ELF-1 (cell line): ENCODE data around the gene BLID.

Experiments used
- DNase-seq: peaks from one replicate; pipeline ENCODE4 v3.0.0-alpha.2; 2016; ENCODE audit warnings: low read depth, low spot score

Gene BLID

DNA sequence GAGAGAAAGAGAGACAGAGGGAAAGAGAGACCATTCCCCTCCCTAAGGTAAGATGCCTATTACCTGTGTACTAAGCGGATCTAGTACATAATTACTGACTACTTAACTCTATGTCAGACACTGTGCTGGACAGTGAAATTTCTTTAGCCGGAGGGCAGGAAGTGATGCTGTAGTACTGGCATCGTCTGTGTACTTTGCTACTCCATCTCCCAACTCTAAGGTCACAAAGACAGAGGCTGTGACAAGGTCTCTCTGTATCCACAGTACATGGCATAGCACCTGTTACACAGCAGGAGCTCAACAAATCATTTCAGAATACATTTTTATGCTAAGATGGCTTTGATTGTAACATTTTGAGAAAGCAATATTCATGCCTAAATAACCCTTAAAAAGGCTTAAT is 9.0 kb downstream of the BLID start:
- DNase-seq = no peak

DNA sequence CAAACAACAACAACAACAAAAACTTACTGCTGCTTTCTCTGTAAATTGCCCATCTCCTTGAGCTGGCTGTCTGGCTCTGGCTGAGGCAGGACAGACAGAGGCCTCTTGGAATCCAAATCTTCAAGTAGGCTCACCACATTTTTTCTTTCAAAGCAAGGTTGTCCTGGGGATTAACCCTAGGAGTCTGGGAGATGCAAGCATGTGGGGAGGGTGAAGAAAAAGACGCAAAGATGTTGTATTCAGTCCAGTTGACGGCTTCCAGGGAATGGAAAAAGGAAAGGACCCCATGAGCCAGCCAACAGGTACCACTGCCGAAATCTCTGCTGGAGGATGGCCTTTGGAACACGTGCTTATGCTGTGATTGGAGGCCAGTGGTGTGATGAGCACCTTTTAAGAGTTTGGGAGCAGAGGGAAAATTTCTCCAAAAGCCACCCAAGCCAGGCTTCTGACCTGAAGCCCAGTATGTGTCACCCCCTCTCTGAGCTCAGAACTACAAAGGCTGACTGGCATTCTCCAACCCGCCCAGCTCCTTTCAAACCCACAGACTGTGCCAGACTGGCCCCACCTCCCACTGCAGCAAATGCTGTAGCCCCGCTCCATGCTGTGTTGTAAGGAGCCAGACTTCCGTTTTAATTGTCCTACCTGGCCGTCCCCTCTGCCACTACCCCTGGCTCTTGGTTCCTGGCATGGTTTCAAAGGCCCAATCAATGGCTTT is 10.8 kb downstream of the BLID start:
- peak; percentile 10 for DNase-seq

DNA sequence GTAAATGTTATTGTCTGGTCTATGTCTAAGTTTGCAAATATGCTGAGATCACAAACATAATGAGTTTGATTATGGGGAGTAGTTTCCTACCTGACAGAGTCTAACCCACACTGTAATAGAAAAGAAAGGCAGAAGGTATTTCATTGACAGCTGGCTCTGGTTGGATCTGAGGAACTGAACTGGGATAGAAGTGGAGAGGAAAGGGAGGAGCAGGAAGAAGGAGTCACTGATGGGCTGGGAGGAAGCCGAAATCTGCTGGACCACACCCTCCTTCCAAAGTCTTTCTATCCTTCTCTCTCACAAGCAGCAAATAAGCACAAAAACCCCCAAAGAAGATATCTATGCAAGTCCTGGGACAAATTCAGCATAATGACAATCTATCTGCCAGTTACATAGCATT is 11.7 kb downstream of the BLID start:
- no peak for DNase-seq

DNA sequence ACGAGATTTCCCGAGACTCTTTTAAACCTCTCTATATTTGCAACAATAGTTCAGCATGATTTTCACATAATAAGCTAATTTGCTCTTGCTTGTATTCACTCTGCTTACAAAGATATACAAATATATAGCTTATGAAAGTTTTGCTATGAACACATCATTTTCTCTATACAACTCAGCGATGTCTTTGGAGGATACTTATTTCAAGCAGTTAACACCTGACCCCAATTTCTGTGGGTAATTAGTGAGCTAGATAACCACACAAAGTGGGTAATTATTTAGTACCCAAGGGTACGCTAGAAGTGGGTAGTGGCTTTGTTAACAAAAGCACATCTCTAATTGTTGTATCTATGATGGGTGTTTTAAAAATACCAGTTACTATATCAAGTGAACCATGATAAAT is 12.3 kb downstream of the BLID start:
- no peak for DNase-seq

DNA sequence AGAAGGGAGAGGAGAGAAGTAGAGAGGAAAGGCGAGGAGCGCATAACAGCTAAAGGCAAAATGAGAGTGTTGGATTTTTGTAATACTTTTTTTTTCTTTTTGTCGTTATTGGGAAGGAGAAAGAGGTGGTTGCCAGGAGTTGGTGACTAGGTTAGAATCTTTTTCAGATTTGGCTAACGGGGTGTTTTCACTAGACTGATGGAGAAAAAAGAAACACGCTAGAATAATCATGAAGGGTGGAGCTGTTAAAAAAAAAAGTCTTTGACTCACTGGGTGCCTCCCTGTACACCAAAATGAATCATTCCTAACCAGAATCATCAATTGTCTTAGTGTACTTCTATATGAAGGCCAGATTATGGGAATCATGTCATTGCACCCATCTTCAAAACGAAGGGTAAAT is 12.7 kb downstream of the BLID start:
- DNase-seq = no peak

DNA sequence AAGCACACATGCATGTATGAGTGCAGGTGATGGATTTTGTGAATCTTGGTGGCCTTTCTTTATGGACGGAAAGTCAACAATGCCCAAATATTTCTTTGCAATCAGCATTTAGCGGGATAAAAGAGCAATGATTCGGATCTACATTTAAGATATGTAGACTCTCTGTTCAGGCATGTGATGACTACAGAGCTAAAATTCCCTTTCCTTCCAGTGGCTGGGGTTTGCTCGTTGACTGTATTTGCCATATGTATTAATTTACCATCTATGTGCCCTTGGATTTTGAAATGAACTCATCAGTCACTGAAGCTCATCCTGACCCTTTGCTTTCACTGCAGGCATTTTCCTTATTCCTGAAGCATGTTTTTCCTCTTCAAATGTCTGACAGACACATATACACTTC is 13.6 kb downstream of the BLID start:
- DNase-seq = no peak

DNA sequence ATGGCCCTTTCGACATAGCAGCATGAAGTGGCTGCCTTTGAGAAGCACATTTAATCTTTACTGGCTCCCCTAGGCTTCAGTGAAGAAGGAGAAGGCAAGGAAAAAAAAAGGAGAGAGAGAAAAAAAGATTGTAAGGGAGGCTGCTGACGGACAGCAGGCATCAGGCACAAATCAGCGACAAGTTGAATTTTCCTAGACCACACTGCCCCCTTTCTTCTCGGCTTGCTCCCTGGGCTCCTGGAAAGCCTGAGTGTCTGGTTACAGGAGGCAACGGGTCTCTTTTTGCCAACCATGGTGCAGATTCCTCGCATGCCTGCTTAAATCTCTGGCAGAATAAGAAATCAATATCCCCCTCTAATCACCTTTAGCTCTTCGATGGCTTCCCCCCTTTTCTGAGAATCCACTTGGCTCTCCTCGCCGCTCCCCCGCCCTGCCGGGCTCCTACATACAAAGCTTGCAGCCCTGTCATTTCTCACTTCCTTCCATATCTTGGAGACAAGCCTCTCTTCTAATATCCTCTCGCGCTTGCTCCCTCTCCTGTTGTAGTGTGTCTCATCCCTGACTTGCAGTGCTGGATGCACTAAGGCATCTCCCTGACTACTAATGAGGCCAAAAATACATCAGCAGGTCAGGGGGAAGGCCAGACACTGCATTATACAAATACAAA is 14.3 kb downstream of the BLID start:
- peak; percentile 88 for DNase-seq

DNA sequence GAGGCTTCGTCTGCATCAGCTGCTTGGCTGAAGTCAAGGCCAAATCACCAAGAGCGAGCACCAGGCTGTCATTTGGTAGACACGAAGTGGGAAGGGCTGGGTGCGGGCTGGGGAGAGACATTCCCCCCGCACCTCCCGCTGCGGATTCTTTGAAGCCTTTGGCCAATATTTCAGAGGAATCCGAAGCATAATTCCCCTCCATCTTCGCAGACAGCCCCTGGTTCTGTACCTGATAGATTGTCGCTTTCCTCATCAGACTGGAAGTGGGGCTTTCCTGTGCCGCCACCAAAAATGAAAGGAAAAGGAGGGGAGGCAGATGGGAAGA is 15.3 kb downstream of the BLID start:
- peak; percentile 19 for DNase-seq

DNA sequence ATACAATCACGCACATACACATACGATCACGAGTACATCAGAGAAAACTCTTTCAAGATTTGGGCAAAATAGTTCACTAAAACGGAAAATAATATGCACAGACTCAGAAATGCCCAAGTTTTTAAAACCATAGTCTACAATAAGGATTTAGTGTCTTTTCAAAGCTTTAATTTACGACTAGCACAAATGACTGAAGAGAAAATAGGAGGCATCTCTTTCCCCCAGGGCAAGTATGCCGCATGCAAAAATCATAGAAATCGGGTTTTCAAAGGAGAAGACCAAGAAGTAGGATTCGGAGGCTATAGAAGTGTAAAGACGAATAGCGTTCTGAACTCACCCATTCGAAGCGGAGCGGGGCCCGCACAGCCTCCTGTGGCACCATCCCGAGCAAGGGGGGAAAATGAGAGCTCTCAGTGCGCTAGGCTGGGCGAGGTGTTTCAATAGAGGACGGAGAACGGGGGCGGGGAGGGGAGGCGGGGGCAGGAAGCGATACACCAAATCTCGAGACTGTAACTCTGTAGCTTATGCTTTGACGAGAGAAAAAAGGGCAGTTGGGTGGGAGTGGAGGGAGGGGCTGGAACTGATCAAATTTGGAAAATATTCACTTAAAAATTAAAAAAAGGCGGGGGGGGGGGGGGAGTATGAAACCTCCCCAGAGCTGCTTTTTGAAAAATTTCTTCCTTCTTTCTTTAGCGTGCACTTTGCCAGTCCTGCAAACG is 15.8 kb downstream of the BLID start:
- DNase-seq = peak; percentile 36

DNA sequence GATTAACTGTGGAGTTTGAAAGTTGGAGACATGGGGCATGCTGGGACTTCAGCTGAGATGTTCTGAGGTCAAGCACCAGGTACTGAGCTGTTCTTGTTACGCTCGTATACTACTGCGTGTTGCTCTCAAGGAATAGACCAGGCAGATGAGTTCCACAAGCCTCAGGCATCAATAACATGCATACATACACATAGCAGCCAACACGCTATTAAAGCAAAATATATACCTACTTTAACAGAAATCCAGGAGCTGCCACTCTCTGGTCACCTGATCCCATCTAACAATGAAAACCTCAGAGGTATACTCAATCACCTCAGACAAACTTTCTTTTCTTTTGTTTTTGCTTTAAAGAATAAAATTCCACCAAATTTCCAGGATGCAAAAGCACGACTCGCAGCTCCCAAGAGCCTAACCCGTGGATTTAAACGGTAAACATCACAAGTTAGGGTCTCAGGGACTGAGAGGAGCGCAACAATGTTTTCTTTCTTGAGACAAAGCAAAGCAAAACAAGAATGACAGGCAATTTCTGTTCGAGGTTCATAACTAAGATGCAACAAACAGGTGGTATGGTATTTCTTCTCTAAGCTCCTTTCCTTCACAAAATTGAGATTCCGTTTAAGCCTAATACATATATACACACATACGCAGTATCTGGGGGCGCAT is 16.5 kb downstream of the BLID start:
- DNase-seq = peak; percentile 3

DNA sequence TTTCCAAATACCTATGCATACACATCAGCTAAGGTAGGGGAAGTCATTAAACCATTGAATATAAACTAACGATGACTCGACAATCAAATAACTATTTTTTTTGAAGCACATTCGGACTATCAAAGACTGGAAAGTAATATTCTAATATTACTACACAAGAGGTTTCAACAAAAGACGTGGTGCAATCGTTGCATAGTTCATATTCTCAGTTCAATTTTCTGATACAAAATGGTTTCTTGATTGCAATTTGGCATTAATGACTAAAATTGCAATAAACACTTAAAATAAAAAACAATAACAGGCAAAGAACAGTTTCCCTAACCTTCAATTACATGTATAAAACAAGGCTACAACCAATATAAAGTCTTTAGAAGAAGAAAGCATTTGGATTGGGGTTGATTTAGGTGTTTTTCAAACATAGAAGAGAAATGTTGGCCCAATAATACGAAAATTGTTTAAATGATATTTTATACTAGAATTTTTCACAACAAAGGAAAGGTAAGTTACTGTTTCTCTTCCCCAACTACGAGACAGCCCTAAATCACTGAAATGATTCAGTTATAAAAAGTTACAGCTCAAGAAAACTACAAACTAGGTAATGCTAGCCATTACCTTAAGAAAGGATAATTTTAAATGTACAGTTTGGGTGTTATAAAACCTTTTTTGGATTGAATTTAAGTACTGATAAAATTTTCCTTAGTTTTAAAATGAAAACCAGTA is 17.6 kb downstream of the BLID start:
- DNase-seq = no peak

DNA sequence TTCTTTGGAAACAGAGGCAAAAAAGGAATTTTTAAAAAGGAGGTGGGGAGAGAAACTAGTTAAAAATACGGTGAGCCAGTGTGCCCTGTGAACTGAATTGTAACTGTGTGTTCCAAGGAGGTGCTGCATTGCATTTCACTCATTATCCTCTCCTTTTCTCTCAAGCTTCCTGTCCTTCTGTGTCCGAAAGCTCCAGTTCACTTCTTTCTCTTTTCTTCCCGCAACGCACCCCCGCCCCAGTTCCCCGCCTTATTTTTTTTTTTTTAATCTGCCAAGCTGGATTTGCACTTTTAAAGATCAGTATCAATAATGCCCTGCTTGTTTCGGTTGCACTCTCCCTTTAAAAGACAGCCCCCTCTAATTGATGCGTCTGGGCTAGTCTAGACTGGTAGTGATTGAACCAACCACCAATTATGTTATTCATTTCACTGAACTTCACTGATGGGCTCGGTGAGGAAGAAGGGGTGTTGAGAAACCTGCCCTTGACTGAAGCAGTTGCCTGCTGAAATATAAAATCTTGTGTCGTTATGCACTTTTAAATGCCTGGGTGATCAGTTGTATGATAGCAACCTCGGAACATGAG is 18.5 kb downstream of the BLID start:
- DNase-seq = peak; percentile 2

DNA sequence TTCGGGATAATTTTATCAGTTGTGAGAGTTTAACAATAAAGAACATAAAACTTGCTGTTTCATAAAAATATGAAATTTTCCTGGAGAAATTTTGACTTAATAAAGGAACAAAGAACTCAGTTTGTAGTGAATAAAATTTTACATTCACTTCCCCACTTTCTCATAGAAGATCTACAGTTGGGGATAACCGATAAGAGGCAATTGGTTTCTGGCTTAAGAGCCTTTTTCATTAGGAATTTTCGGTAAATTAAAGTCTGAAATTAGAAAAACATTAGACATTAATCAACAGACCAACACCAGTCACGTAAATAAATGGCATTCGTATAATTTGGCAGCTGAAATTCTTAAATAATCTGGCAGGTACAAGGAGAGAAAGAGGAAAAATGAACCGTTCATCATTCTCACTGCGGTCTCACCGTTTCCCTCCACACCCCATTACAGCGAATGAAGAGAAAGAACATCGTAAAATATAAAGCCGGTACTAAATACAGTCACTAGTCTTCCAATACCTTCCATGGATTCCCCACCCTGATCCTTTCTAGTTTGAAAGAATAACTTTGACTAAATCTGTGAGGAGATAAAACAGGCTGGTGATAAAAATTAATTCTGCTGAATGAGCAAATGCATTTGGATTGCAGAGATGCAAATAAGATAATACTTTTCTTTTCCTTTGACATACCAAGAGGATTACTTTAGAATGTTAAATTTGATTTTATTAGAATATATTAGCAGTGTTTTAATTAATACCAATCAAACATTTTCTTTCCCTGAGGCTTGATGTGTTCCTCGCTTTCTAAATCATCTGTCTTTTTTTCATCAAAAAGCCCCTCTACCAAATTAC is 19.5 kb downstream of the BLID start:
- no peak for DNase-seq

DNA sequence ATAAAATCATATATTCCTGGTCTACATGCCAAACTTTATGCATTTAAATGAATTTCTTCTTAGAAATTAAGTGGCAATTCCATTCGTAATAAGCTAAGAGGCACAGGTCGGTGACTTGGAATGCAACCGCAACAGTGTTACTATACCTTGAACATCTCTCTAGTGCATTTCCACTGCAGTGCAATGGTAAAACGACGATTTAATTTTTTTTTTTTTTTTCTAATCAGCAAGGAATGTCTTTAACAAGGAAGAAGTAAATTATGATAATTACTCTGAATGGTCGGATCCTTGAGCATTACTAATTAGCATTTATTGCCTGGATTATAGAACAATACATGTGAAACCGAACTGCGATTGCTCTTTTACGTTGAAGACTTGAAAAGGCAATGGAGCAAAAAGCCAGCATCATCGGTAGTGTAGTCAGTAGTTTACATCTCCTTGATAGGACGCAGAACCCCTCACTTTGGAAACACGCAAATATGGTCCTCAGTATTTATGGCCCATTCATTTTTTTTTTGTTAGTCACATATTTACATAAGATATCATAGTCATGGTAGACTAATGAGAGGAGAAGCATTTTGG is 20.2 kb downstream of the BLID start:
- no peak for DNase-seq

DNA sequence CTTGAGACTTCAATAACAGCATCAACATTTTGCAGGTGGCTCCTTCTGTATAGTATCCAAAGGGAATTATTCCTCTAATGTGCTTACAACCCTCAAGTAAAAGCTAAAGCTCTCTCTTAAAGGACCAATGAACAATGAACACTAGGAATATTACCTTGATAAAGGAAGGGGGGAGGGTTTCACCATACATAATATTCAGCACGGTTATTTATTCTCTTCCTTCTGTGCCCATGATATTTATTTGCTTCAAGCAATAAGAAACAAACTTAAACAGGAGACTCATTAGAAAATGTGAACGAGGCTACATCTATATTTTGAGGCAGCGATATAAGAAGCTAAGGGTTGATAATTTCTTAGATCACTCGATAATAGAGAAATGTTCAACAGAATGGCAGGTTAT is 21.2 kb downstream of the BLID start:
- no peak for DNase-seq

DNA sequence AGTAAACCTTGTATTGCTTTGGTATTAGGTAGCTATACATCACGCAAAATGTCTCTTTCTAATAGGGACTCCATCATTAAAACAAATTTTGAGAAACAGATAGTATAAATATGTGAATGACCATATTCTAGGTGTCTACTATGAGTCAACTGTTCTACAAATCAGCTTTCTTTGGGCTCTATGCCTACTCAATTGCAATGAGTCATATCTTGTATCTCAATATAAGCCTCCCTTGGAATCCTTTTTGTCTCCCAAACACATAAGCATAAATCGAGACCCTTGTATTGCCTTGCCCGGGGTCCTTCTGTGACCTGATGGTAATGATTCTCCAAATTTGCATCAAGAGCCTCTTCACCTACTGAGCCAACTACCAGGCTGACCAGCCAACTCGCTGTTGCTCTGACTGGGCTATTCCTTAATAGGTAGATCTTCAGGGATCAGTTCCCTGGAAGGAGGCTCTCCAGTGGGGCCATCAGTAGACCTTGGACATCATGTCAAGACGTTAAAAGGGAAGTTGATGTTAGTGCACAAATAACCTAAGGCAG is 22.2 kb downstream of the BLID start:
- DNase-seq = no peak

DNA sequence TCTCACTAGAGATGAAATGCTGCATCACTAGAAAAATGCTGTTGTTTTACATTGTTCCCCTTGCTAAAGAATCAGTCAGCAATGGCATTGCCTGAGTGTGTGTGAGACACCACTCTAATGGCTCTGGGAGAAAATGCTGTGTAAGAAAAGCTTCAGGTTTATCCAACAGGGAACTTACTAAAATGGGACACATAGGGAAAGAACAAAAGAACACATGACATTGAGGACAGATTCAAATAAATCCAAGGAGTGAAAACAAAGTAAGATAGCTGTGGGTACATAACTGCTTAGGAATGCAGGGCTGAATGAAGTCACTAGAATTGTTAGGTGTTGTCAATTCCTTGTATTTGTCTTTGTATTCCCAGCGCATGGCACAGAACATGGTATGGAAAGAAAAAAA is 24.2 kb downstream of the BLID start:
- no peak for DNase-seq

DNA sequence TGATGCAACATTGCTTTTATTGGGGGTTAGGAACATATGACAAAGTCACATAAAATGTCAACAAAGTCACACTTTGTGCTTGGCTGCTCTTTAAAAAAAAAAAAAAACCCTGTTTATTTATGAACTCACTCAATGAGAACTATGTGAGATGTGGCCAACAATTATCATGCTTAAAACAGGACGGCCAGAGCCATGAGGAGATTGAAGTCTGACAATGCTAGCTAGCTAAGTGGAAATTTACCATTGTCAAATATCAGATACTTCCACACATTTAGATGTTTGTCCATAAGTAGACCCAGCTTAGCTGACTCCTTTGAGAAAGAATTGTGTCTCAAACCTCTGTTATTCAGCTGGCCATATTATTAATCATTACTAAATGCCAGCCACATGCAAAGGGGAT is 26.9 kb downstream of the BLID start:
- DNase-seq = no peak

DNA sequence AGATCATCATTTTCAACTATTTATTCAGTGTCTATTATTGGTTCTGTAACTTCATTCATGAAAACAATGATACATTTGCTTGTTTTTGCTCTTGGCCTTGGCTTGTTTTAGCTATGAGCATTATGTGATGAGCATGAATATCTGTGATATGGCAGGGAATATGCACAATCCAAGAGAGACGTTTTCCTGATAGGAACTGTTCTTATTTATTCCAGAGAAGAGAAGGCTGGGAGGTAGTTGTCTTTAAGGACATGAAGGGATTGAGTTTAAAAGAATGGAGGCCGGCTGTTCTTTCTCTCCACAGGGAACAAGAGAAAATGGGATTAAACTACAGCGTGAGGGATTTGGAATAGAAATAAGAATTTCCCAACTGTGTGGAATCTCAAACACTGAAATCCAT is 30.3 kb downstream of the BLID start:
- no peak for DNase-seq

DNA sequence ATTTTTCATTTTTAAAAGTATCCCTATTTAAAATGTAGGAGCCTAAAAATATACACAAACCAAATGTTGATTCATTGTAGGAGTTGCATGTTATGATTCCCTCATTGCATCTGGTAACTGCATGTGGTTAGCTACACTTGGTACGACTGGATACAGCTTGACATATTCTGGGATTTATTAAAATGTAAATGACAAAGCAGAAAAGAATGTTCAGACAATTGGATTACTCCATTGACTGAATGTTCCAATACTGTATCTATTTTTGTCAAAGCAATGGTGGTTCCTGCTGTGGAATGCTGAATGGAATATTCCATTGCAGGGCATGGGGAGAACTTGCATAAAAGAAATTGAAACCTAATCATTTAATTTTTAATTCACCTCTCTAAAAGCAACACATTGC is 30.8 kb downstream of the BLID start:
- DNase-seq = no peak
